Measurements from ENCODE around the gene SPOPL.

Gene SPOPL

GRCh38 chr2:138468617-138469016 lies 33.0 kb upstream of the SPOPL start:
- Histone ChIP-seq H3K9ac (ENCODE audit: low read length) (no peak overlapping the region), H3K27ac (ENCODE audit: low read length) (no peak overlapping the region), H2AFZ (ENCODE audit: low read length) (no peak overlapping the region), H3K4me3 (ENCODE audit: low read length) (no peak overlapping the region), H3K4me2 (ENCODE audit: low read depth, low read length) (no peak overlapping the region), H3F3A (ENCODE audit: insufficient read depth, low read length) (no peaks in the 10 kb centered on the region), H3K36me3 (replicated peaks; ENCODE audit: insufficient read depth, low read length) (no peaks in the 10 kb centered on the region), H3K9me3 (replicated peaks; ENCODE audit: insufficient read depth, low read length) (no peaks in the 10 kb centered on the region), H3K27me3 (replicated peaks; ENCODE audit: insufficient read depth, low read length) (no peaks in the 10 kb centered on the region), H4K20me1 (ENCODE audit: insufficient read depth, low read length) (no peaks in the 10 kb centered on the region), H3K4me1 (ENCODE audit: low read length) (no peaks in the 10 kb centered on the region), H3K9me2 (replicated peaks; ENCODE audit: insufficient read depth, low read length) (no peaks in the 10 kb centered on the region), H3K79me2 (ENCODE audit: low read length) (no peaks in the 10 kb centered on the region)
- DNase-seq: no peak
- TF ChIP-seq EZH2phosphoT487 (IDR thresholded peaks at IDR 0.05; ENCODE audit: low read length): no peak
- TF ChIP-seq EZH2 (optimal IDR thresholded peaks at IDR 0.05; ENCODE audit: low read depth, low read length): no peak
- no peak for TF ChIP-seq CTCF (IDR thresholded peaks at IDR 0.05; ENCODE audit: low read length)

- Histone ChIP-seq H2AFZ (ENCODE audit: low read length) (no peak overlapping the region), H3K4me3 (ENCODE audit: low read length) (no peak overlapping the region), H3K4me2 (ENCODE audit: low read depth, low read length) (no peak overlapping the region), H3K27ac (ENCODE audit: low read length) (no peak overlapping the region), H3K9ac (ENCODE audit: low read length) (no peak overlapping the region), H3K27me3 (replicated peaks; ENCODE audit: insufficient read depth, low read length) (no peaks in the 10 kb centered on the region), H3F3A (ENCODE audit: insufficient read depth, low read length) (no peaks in the 10 kb centered on the region), H3K4me1 (ENCODE audit: low read length) (peaks cover 6% of the 10 kb centered on the region), H3K9me2 (replicated peaks; ENCODE audit: insufficient read depth, low read length) (no peaks in the 10 kb centered on the region), H3K9me3 (replicated peaks; ENCODE audit: insufficient read depth, low read length) (no peaks in the 10 kb centered on the region), H3K36me3 (replicated peaks; ENCODE audit: insufficient read depth, low read length) (no peaks in the 10 kb centered on the region), H3K79me2 (ENCODE audit: low read length) (no peaks in the 10 kb centered on the region), H4K20me1 (ENCODE audit: insufficient read depth, low read length) (no peaks in the 10 kb centered on the region)
- no peak for TF ChIP-seq EZH2 (optimal IDR thresholded peaks at IDR 0.05; ENCODE audit: low read depth, low read length)
- no peak for TF ChIP-seq CTCF (IDR thresholded peaks at IDR 0.05; ENCODE audit: low read length)
- no peak for TF ChIP-seq EZH2phosphoT487 (IDR thresholded peaks at IDR 0.05; ENCODE audit: low read length)
- no peak for DNase-seq
These were observed 32.2 kb upstream of the SPOPL start for GRCh38 chr2:138469411-138469810.

- Histone ChIP-seq H3K4me3 (ENCODE audit: low read length) (no peak overlapping the region), H3K27ac (ENCODE audit: low read length) (no peak overlapping the region), H4K20me1 (ENCODE audit: insufficient read depth, low read length) (no peaks in the 10 kb centered on the region), H3F3A (ENCODE audit: insufficient read depth, low read length) (no peaks in the 10 kb centered on the region), H3K36me3 (replicated peaks; ENCODE audit: insufficient read depth, low read length) (no peaks in the 10 kb centered on the region), H3K9me3 (replicated peaks; ENCODE audit: insufficient read depth, low read length) (no peaks in the 10 kb centered on the region), H3K9me2 (replicated peaks; ENCODE audit: insufficient read depth, low read length) (no peaks in the 10 kb centered on the region), H3K4me1 (ENCODE audit: low read length) (peaks cover 18% of the 10 kb centered on the region), H3K4me2 (ENCODE audit: low read depth, low read length) (no peak overlapping the region), H3K9ac (ENCODE audit: low read length) (no peak overlapping the region), H3K79me2 (ENCODE audit: low read length) (no peaks in the 10 kb centered on the region), H2AFZ (ENCODE audit: low read length) (no peak overlapping the region), H3K27me3 (replicated peaks; ENCODE audit: insufficient read depth, low read length) (no peaks in the 10 kb centered on the region)
- TF ChIP-seq EZH2 (optimal IDR thresholded peaks at IDR 0.05; ENCODE audit: low read depth, low read length): no peak
- TF ChIP-seq EZH2phosphoT487 (IDR thresholded peaks at IDR 0.05; ENCODE audit: low read length): no peak
- no peak for TF ChIP-seq CTCF (IDR thresholded peaks at IDR 0.05; ENCODE audit: low read length)
- DNase-seq: no peak
These were observed 30.6 kb upstream of the SPOPL start for GRCh38 chr2:138470941-138471340.
